AG09309 (cell line): ENCODE data around the gene RALGPS1.

ENCODE experiments used
- DNase-seq: peaks from one replicate; pipeline ENCODE4 v3.0.0-alpha.2; 2010; ENCODE audit warnings: low read depth
- H3K4me3 ChIP-seq: 2 replicates; pipeline ENCODE4 v1.5.1; 2011; ENCODE audit warnings: mild to moderate bottlenecking, low read depth, low read length, moderate library complexity; ENCODE audit not compliant: control insufficient read depth
- CTCF ChIP-seq: IDR thresholded peaks from 2 replicates; pipeline ENCODE4 v1.5.1; 2011; ENCODE audit warnings: mild to moderate bottlenecking, low read depth, low read length, inconsistent platforms; ENCODE audit not compliant: insufficient read depth, control insufficient read depth; ENCODE audit errors: missing control alignments

Gene RALGPS1

GRCh38 chr9:127135056-127135745 is 220.6 kb downstream of the RALGPS1 start:
- TF ChIP-seq CTCF, result no peak
- DNase-seq, result no peak
- no peak overlapping the region for H3K4me3 ChIP-seq

- H3K4me3 ChIP-seq, result no peak overlapping the region
- no peak for DNase-seq
- TF ChIP-seq CTCF, result no peak
Measured at GRCh38 chr9:127136081-127136879, 221.7 kb downstream of the RALGPS1 start.

GRCh38 chr9:127136880-127137639 is 222.5 kb downstream of the RALGPS1 start:
- TF ChIP-seq CTCF, result no peak
- no peak for DNase-seq
- no peak overlapping the region for H3K4me3 ChIP-seq

GRCh38 chr9:127137640-127138360 is 223.2 kb downstream of the RALGPS1 start:
- DNase-seq, result no peak
- H3K4me3 ChIP-seq, result no peak overlapping the region
- TF ChIP-seq CTCF, result no peak

GRCh38 chr9:127138444-127138843 is 223.9 kb downstream of the RALGPS1 start:
- TF ChIP-seq CTCF, result no peak
- no peak for DNase-seq
- no peak overlapping the region for H3K4me3 ChIP-seq
